Measurements from ENCODE around the gene PHKG2.

PHKG2 gene

GRCh38 chr16:30728899-30729672, 19.1 kb upstream of the PHKG2 start:
- no peak for DNase-seq

DNA sequence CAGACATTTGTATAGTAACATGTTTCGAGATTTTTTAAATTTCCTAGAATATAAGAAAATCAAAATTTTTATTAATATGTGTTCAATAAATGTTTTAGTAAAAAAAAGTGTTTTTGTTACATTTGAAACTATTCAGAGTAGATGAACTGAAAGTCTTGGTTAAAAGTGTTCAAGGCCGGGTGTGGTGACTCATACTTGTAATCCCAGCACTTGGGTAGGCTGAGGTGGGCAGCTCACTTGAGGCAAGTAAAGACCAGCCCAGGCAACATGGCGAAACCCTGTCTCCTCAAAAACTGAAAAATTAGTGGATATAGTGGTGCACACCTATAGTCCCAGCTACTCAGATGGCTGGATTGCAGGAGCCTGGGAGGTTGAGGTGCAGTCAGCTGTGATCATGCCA, 16.8 kb upstream of the PHKG2 start:
- no peak for DNase-seq

- no peak for DNase-seq
Measured at GRCh38 chr16:30736995-30737793, 11.0 kb upstream of the PHKG2 start.

DNA sequence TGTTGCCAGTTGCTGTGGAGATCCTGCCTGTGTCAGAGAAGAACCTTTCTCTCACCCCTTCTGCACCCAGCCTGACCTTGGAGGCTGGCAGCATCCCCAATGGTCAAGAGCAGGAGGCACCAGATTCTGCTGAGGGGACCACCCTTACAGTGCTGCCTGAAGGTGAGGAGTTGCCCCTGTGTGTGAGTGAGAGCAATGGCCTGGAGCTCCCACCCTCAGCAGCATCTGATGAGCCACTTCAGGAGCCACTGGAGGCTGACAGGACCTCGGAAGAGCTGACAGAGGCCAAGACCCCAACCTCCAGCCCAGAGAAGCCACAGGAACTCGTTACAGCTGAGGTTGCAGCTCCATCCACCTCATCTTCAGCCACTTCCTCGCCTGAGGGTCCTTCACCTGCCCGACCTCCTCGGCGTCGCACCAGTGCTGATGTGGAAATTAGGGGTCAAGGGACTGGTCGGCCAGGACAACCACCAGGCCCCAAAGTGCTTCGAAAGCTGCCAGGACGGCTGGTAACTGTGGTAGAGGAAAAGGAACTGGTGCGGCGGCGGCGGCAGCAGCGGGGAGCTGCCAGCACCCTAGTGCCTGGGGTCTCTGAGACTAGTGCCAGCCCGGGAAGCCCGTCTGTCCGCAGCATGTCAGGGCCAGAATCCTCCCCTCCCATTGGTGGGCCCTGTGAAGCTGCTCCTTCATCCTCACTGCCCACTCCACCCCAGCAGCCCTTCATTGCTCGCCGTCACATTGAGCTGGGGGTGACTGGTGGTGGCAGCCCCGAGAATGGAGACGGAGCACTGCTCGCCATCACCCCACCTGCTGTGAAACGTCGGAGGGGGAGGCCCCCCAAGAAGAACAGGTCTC, 10.2 kb upstream of the PHKG2 start:
- no peak for DNase-seq

- DNase-seq, result no peak
Measured at GRCh38 chr16:30738984-30739951, 9.0 kb upstream of the PHKG2 start.

GRCh38 chr16:30740364-30741251, 7.6 kb upstream of the PHKG2 start:
- no peak for DNase-seq

- DNase-seq, result peak; percentile 12
Measured at GRCh38 chr16:30741461-30741914, 6.7 kb upstream of the PHKG2 start.

DNA sequence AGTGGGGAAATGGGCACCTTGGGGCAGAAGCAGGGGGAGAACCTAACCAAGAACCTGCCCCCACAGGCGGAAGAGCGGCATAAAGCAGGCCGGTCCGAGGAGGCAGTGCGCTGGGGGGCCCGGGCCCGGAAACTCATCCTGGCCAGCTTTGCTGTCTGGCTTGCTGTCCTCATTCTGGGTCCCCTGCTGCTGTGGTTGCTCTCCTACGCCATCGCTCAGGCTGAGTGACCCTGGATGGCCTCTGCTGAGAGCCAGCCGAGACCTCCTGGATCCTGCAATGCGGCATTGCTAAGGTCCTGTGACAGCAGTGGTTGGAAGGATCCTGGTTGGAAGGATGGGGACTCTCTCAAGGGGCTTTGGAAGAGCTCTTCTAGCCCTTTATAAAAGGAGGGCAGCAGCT, 4.5 kb upstream of the PHKG2 start:
- DNase-seq, result no peak

GRCh38 chr16:30744183-30744582, 4.0 kb upstream of the PHKG2 start:
- DNase-seq, result no peak

- no peak for DNase-seq
Measured at GRCh38 chr16:30745082-30745481, 3.1 kb upstream of the PHKG2 start.

- no peak for DNase-seq
Measured at GRCh38 chr16:30746638-30747175, 1.5 kb upstream of the PHKG2 start.

DNA sequence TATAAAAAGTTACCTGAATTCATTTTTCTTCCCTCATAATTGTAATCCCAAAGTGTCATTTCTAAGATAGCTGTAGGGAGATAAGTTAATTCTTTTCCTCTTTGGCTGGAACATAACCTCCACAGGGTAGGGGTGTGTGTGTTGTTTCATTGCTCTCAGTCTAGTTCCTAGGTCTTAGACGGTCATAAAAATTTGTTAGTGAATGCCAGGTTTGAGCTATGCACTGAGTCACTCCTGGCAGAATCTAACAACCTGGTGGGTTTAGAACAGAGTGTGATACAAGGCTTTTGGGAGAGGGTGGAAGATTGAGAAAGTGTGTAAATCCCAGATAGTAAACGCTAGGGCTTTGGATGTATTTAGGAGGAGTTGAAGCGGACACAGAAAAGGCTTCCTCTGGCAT, 894 bp upstream of the PHKG2 start:
- DNase-seq, result no peak

GRCh38 chr16:30748634-30749445, 615 bp downstream of the PHKG2 start:
- DNase-seq, result no peak

- no peak for DNase-seq
Measured at GRCh38 chr16:30750201-30750600, 2.0 kb downstream of the PHKG2 start.

DNA sequence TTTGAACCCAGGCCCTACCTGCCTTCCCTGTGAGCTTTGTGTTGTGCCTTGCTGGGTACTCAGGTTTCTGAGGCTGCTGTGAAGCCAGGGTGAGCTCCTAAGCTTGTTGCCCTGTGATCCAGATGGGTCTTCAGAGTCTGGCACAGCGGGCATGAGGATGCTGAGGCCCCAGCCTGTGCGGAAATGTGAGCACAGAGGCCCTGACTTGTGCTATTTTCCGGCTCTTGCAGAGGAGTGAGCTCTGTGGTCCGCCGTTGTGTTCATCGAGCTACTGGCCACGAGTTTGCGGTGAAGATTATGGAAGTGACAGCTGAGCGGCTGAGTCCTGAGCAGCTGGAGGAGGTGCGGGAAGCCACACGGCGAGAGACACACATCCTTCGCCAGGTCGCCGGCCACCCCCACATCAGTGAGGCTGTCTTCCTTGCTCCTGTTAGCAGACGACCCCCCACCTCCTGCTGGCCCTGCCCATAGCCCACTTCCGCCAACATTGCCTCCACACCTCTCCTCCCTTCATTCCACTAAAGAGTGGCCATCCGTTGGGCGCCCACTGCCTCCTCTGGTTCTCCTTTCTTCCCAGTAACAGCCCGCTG, 2.7 kb downstream of the PHKG2 start:
- DNase-seq, result no peak

DNA sequence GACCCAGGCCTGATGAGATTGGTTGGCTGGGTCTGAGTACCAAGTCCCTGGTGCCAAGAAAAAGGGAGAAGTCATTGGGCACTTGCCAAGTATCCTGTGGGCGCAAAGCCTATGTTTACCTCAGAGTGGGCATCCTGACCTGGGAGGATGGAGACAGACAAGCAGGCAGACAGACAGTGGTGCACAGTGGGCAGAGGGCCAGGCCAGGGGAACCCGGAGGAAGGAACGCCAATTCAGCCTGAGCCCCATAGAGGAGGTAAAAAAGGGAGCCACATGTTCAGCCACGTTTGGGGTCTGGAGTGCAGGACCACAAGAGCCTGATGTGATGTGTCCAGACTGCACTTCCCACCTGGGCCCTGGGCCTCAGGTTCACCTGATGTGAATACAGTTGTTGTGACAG, 5.4 kb downstream of the PHKG2 start:
- DNase-seq, result no peak

- DNase-seq, result no peak
Measured at GRCh38 chr16:30755955-30756780, 7.9 kb downstream of the PHKG2 start.

- DNase-seq, result no peak
Measured at GRCh38 chr16:30756781-30757100, 8.5 kb downstream of the PHKG2 start.

GRCh38 chr16:30757316-30757715, 9.1 kb downstream of the PHKG2 start:
- no peak for DNase-seq

Data from NCI-H187 treated with DMSO at 0.1 percent for 48 hours (cell line).